HepG2 (cell line): Measurements from ENCODE around the gene TUBB. TPM values are rescaled to one million over a fixed set of nuclear protein-coding genes. Genes with fewer than 3 reads are reported as not detected.

ENCODE experiments used
- BRCA1 ChIP-seq: sonication (generic); formaldehyde crosslinking; IDR thresholded peaks from 2 replicates; pipeline ENCODE4 v1.4.0; 2020; ENCODE audit warnings: missing genetic modification reagents
- RELA ChIP-seq: sonication (generic); formaldehyde crosslinking; IDR thresholded peaks from 2 replicates; pipeline ENCODE4 v1.4.0; 2020; ENCODE audit warnings: missing genetic modification reagents
- REXO4 ChIP-seq: sonication (generic); formaldehyde crosslinking; IDR thresholded peaks from 2 replicates; pipeline ENCODE4 v1.8.0; 2022; ENCODE audit warnings: missing genetic modification reagents, mild to moderate bottlenecking, borderline replicate concordance
- ZC3H13 ChIP-seq: sonication (generic); formaldehyde crosslinking; IDR thresholded peaks from 2 replicates; pipeline ENCODE4 v1.8.1; 2023; ENCODE audit warnings: mild to moderate bottlenecking, missing genetic modification reagents, moderate library complexity
- ZNF646 ChIP-seq: sonication (generic); formaldehyde crosslinking; IDR thresholded peaks from 2 replicates; pipeline ENCODE4 v1.9.0; 2021; ENCODE audit warnings: mild to moderate bottlenecking, missing genetic modification reagents
- ZNF83 ChIP-seq: sonication (generic); formaldehyde crosslinking; IDR thresholded peaks from 2 replicates; pipeline ENCODE4 v1.4.0; 2020; ENCODE audit warnings: missing genetic modification reagents, mild to moderate bottlenecking, borderline replicate concordance
- polyA plus RNA-seq, 8 experiments: library from polyadenylated mRNA; depleted of rRNA in 3 of 8; stranded (reverse) in 7 of 8; unstranded in 1 of 8; fragments of >200 nt; fragmentation: Illumina TruSeq in 4 of 8; extraction: Trizol in 4 of 8; gene quantifications; 2 replicates each; pipeline versions ENCODE4 v1.2.1 to v1.2.3, GENCODE V29; 2011 to 2016; ENCODE audit warnings: low read depth in 4 of 8, missing spikeins in 1 of 8, mixed read lengths in 1 of 8; ENCODE audit not compliant: insufficient read depth in 1 of 8
- total RNA-seq, 5 experiments: library from RNA; depleted of rRNA; stranded (reverse); fragments of >200 nt; fragmentation: Illumina TruSeq; extraction: Trizol; gene quantifications; 2 replicates each; pipeline ENCODE4 v1.2.3, GENCODE V29; 2016; ENCODE audit warnings: low read depth in 1 of 5
- TF ChIP-seq, protein P1 (sequence below): sonication (generic); formaldehyde crosslinking; conservative IDR thresholded peaks from 2 replicates; pipeline ENCODE4 v1.4.0; 2020; ENCODE audit warnings: missing genetic modification reagents

TUBB gene
- total and polyA plus RNA-seq, 2 of the 13 experiments (the other 11 are each of a cell fraction or from before 2014, with no cell fraction given), result 911 to 1,163 TPM

- TF ChIP-seq ZNF646 (CRISPR knock-in tag) (no peak), ZNF83 (CRISPR knock-in tag) (no peak), BRCA1 (CRISPR knock-in tag) (no peak), REXO4 (CRISPR knock-in tag) (no peak), RELA (no peak), ZC3H13 (CRISPR knock-in tag) (no peak)
- TF ChIP-seq, protein P1, sequence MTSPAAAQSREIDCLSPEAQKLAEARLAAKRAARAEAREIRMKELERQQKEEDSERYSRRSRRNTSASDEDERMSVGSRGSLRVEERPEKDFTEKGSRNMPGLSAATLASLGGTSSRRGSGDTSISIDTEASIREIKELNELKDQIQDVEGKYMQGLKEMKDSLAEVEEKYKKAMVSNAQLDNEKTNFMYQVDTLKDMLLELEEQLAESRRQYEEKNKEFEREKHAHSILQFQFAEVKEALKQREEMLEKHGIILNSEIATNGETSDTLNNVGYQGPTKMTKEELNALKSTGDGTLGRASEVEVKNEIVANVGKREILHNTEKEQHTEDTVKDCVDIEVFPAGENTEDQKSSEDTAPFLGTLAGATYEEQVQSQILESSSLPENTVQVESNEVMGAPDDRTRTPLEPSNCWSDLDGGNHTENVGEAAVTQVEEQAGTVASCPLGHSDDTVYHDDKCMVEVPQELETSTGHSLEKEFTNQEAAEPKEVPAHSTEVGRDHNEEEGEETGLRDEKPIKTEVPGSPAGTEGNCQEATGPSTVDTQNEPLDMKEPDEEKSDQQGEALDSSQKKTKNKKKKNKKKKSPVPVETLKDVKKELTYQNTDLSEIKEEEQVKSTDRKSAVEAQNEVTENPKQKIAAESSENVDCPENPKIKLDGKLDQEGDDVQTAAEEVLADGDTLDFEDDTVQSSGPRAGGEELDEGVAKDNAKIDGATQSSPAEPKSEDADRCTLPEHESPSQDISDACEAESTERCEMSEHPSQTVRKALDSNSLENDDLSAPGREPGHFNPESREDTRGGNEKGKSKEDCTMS (CRISPR knock-in tag), result no peak
Measured at GRCh38 chr6:30712441-30712945, 7.7 kb upstream of the TUBB start (continued).
